Smooth muscle cell (in vitro differentiated cells): ENCODE measurements around the gene ASCL5. TPM values are rescaled to one million over a fixed set of nuclear protein-coding genes. Genes with fewer than 3 reads are reported as not detected.

ENCODE experiments used
- DNase-seq: peaks from one replicate; lab custom pipeline; 2025; ENCODE audit not compliant: unreplicated experiment; lab: John Stamatoyannopoulos, UW
- H2AFZ ChIP-seq: fragments of 200-600 bp; sonication (generic); 2 replicates; pipeline ENCODE4 v1.6.0; 2016; ENCODE audit warnings: antibody characterized with exemption, low read depth, mild to moderate bottlenecking
- H3F3A ChIP-seq: fragments of 200-600 bp; sonication (generic); 2 replicates; pipeline ENCODE4 v1.6.0; 2017; ENCODE audit warnings: antibody characterized with exemption, low read depth
- H3K27ac ChIP-seq: fragments of 200-600 bp; sonication (generic); 2 replicates; pipeline ENCODE4 v1.5.1; 2016; ENCODE audit warnings: low read depth, mild to moderate bottlenecking
- H3K27me3 ChIP-seq: fragments of 200-600 bp; sonication (generic); 2 replicates; pipeline ENCODE4 v1.6.1; 2016; ENCODE audit warnings: low read depth, mild to moderate bottlenecking
- H3K36me3 ChIP-seq: fragments of 200-600 bp; sonication (generic); 2 replicates; pipeline ENCODE4 v1.5.1; 2016; ENCODE audit warnings: low read depth
- H3K4me1 ChIP-seq: fragments of 200-600 bp; sonication (generic); 2 replicates; pipeline ENCODE4 v1.5.1; 2016; ENCODE audit warnings: low read depth
- H3K4me2 ChIP-seq: fragments of 200-600 bp; sonication (generic); 2 replicates; pipeline ENCODE4 v1.6.0; 2016; ENCODE audit warnings: mild to moderate bottlenecking
- H3K4me3 ChIP-seq: fragments of 200-600 bp; sonication (generic); 2 replicates; pipeline ENCODE4 v1.5.1; 2016; ENCODE audit warnings: mild to moderate bottlenecking
- H3K79me2 ChIP-seq: fragments of 200-600 bp; sonication (generic); 2 replicates; pipeline ENCODE4 v1.6.0; 2016; ENCODE audit warnings: low read depth, mild to moderate bottlenecking
- H3K9ac ChIP-seq: fragments of 200-600 bp; sonication (generic); 2 replicates; pipeline ENCODE4 v1.6.0; 2016; ENCODE audit warnings: low read depth
- H3K9me3 ChIP-seq: fragments of 200-600 bp; sonication (generic); replicated peaks from 2 replicates; pipeline ENCODE4 v1.5.1; 2016; ENCODE audit warnings: low read depth
- H4K20me1 ChIP-seq: fragments of 200-600 bp; sonication (generic); 2 replicates; pipeline ENCODE4 v1.6.0; 2016; ENCODE audit warnings: low read depth
- CTCF ChIP-seq: fragments of 200-600 bp; sonication (generic); IDR thresholded peaks from 2 replicates; pipeline ENCODE4 v1.5.1; 2017; ENCODE audit warnings: borderline replicate concordance, mild to moderate bottlenecking, antibody characterized with exemption; ENCODE audit not compliant: insufficient read depth, poor library complexity, severe bottlenecking
- WGBS: methylation state at CpG from one replicate; pipeline ENCODE4 v1.1.7; 2016; ENCODE audit warnings: low lambda C conversion rate; 5-methylcytosine and 5-hydroxymethylcytosine counted together
- polyA plus RNA-seq: library from polyadenylated mRNA; unstranded; fragments of >200 nt; fragmentation: Nextera tagmentation; extraction: Ambion mirVana; gene quantifications from 2 replicates; pipeline ENCODE4 v1.2.1, GENCODE V29; 2016
- total RNA-seq: library from RNA; depleted of rRNA; stranded (reverse); fragments of >200 nt; gene quantifications from 2 replicates; pipeline ENCODE4 v1.2.3, GENCODE V29; 2014

Gene ASCL5
- total and polyA plus RNA-seq, 2 experiments from 2014 or later = not detected

DNA sequence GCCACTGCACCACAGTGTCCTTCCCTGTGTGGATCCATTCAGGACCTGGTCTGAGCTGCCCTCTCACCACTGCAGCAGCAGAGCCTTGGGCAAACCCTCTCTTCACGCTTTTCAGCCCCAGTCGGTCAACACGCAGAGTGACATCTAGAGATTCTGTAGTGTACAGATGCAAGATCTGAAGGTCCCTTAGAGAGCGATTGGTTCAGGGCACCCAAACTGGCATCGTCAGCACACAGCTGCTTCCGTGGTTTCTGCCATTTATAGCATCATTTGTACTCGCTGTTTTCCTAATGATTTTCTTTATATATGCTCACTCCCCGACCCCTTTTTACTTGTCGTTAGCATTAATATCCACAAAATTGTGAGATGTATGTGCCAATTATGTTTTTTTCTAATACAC lies 1.5 kb upstream of the ASCL5 start:
- Histone ChIP-seq H3K79me2 (no peaks in the 10 kb centered on the region), H3K9ac (peak overlapping the region; percentile 52), H3K4me3 (no peak overlapping the region), H3K4me2 (peak overlapping the region; percentile 47), H4K20me1 (no peaks in the 10 kb centered on the region), H3F3A (no peaks in the 10 kb centered on the region), H3K9me3 (no peaks in the 10 kb centered on the region), H3K4me1 (peaks cover 6% of the 10 kb centered on the region), H3K27me3 (no peaks in the 10 kb centered on the region), H3K27ac (peak overlapping the region; percentile 78), H3K36me3 (no peaks in the 10 kb centered on the region), H2AFZ (no peak overlapping the region)
- no peak for DNase-seq
- WGBS = 92% methylated on average over 9 of the region's 9 CpGs
- no peak for TF ChIP-seq CTCF

- Histone ChIP-seq H3K27ac (peak overlapping the region; percentile 78), H3K9ac (peak overlapping the region; percentile 52), H3K79me2 (no peaks in the 10 kb centered on the region), H3F3A (no peaks in the 10 kb centered on the region), H3K4me1 (peaks cover 6% of the 10 kb centered on the region), H3K4me3 (no peak overlapping the region), H3K27me3 (no peaks in the 10 kb centered on the region), H3K36me3 (no peaks in the 10 kb centered on the region), H2AFZ (no peak overlapping the region), H4K20me1 (no peaks in the 10 kb centered on the region), H3K4me2 (peak overlapping the region; percentile 47), H3K9me3 (no peaks in the 10 kb centered on the region)
- WGBS = 70% methylated on average over 15 of the region's 17 CpGs
- peak; percentile 18 for TF ChIP-seq CTCF
- DNase-seq = no peak
Measured at GRCh38 chr1:201127755-201128455, 921 bp upstream of the ASCL5 start.

- WGBS = 61% methylated on average over 3 of the region's 3 CpGs
- TF ChIP-seq CTCF = no peak
- peaks cover 6% of the 10 kb centered on the region for H3K4me1 ChIP-seq
- H3K27ac ChIP-seq = no peak overlapping the region
- H3K79me2 ChIP-seq = no peaks in the 10 kb centered on the region
- H2AFZ ChIP-seq = no peak overlapping the region
- H3K27me3 ChIP-seq = no peaks in the 10 kb centered on the region
- no peaks in the 10 kb centered on the region for H3K36me3 ChIP-seq
- no peak overlapping the region for H3K4me3 ChIP-seq
- no peak for DNase-seq
- no peak overlapping the region for H3K4me2 ChIP-seq
- no peaks in the 10 kb centered on the region for H3F3A ChIP-seq
- H4K20me1 ChIP-seq = no peaks in the 10 kb centered on the region
- no peaks in the 10 kb centered on the region for H3K9me3 ChIP-seq
- no peak overlapping the region for H3K9ac ChIP-seq
Measured at GRCh38 chr1:201126463-201126831, 537 bp downstream of the ASCL5 start.

- WGBS = 87% methylated on average over 7 of the region's 7 CpGs
- Histone ChIP-seq H3K36me3 (no peaks in the 10 kb centered on the region), H3K4me2 (no peak overlapping the region)
Measured at GRCh38 chr1:201125800-201126199, 1.2 kb downstream of the ASCL5 start.

More at GRCh38 chr1:201125800-201126199, 1.2 kb downstream of the ASCL5 start:
- Histone ChIP-seq H3K79me2 (no peaks in the 10 kb centered on the region), H3K9me3 (no peaks in the 10 kb centered on the region), H3K4me3 (no peak overlapping the region), H3K27ac (no peak overlapping the region), H3F3A (no peaks in the 10 kb centered on the region), H3K9ac (no peak overlapping the region), H3K27me3 (no peaks in the 10 kb centered on the region), H3K4me1 (peaks cover 6% of the 10 kb centered on the region), H4K20me1 (no peaks in the 10 kb centered on the region), H2AFZ (no peak overlapping the region)
- DNase-seq = no peak
- no peak for TF ChIP-seq CTCF
